IPS-15b (cell line): Measurements from ENCODE around the gene NOX4.

Experiments used
- H3K27me3 ChIP-seq: one replicate; pipeline ENCODE4 v1.6.1; 2013; ENCODE audit warnings: low read length; ENCODE audit not compliant: control insufficient read depth, insufficient read depth
- H3K36me3 ChIP-seq: one replicate; pipeline ENCODE4 v1.6.1; 2013; ENCODE audit warnings: low read length; ENCODE audit not compliant: control insufficient read depth, insufficient read depth
- H3K4me1 ChIP-seq: one replicate; pipeline ENCODE4 v1.6.1; 2013; ENCODE audit warnings: mild to moderate bottlenecking, low read length; ENCODE audit not compliant: control insufficient read depth, insufficient read depth
- H3K4me3 ChIP-seq: one replicate; pipeline ENCODE4 v1.5.1; 2013; ENCODE audit warnings: low read depth, low read length
- H3K9ac ChIP-seq: one replicate; pipeline ENCODE4 v1.6.1; 2013; ENCODE audit warnings: low read depth, mild to moderate bottlenecking, low read length
- H3K9me3 ChIP-seq: one replicate; pipeline ENCODE4 v1.6.1; 2013; ENCODE audit warnings: mild to moderate bottlenecking, low read length; ENCODE audit not compliant: control insufficient read depth, insufficient read depth

Gene NOX4

GRCh38 chr11:89490981-89491690, at the start of gene NOX4:
Gene NOX4, minus strand, starts transcription at chr11:89491375. Its CDS starts 129 bp downstream, at chr11:89491246.
- H3K9me3 ChIP-seq: no peaks in the 10 kb centered on the region
- peak within 1 kb of the TSS; percentile 50 for H3K4me3 ChIP-seq
- H3K4me1 ChIP-seq: no peaks in the 10 kb centered on the region
- peaks cover 4% of the 10 kb centered on the region for H3K27me3 ChIP-seq
- H3K9ac ChIP-seq: peak within 1 kb of the TSS; percentile 1
- no peaks in the 10 kb centered on the region for H3K36me3 ChIP-seq

GRCh38 chr11:89540826-89541225, 49.7 kb upstream of the NOX4 start:
- no peaks in the 10 kb centered on the region for H3K9me3 ChIP-seq
- H3K4me3 ChIP-seq: no peak overlapping the region
- no peaks in the 10 kb centered on the region for H3K27me3 ChIP-seq
- no peaks in the 10 kb centered on the region for H3K36me3 ChIP-seq
- no peaks in the 10 kb centered on the region for H3K4me1 ChIP-seq
- H3K9ac ChIP-seq: no peak overlapping the region

- no peak overlapping the region for H3K9ac ChIP-seq
- H3K9me3 ChIP-seq: no peaks in the 10 kb centered on the region
- H3K4me1 ChIP-seq: no peaks in the 10 kb centered on the region
- H3K27me3 ChIP-seq: no peaks in the 10 kb centered on the region
- no peaks in the 10 kb centered on the region for H3K36me3 ChIP-seq
- no peak overlapping the region for H3K4me3 ChIP-seq
Measured at GRCh38 chr11:89537936-89538335, 46.8 kb upstream of the NOX4 start.

GRCh38 chr11:89536926-89537325, 45.8 kb upstream of the NOX4 start:
- no peaks in the 10 kb centered on the region for H3K36me3 ChIP-seq
- no peaks in the 10 kb centered on the region for H3K9me3 ChIP-seq
- no peaks in the 10 kb centered on the region for H3K27me3 ChIP-seq
- H3K9ac ChIP-seq: no peak overlapping the region
- H3K4me1 ChIP-seq: no peaks in the 10 kb centered on the region
- H3K4me3 ChIP-seq: no peak overlapping the region

- Histone ChIP-seq H3K9ac (no peak overlapping the region), H3K4me3 (no peak overlapping the region), H3K9me3 (no peaks in the 10 kb centered on the region), H3K4me1 (no peaks in the 10 kb centered on the region), H3K36me3 (no peaks in the 10 kb centered on the region), H3K27me3 (no peaks in the 10 kb centered on the region)
Measured at GRCh38 chr11:89535221-89535620, 44.0 kb upstream of the NOX4 start.

GRCh38 chr11:89529626-89530380, 38.6 kb upstream of the NOX4 start:
- Histone ChIP-seq H3K36me3 (no peaks in the 10 kb centered on the region), H3K9ac (no peak overlapping the region)

GRCh38 chr11:89521792-89522191, 30.6 kb upstream of the NOX4 start:
- Histone ChIP-seq H3K4me1 (no peaks in the 10 kb centered on the region), H3K9me3 (no peaks in the 10 kb centered on the region), H3K36me3 (no peaks in the 10 kb centered on the region), H3K4me3 (no peak overlapping the region), H3K27me3 (no peaks in the 10 kb centered on the region), H3K9ac (no peak overlapping the region)

More at GRCh38 chr11:89529626-89530380, 38.6 kb upstream of the NOX4 start:
- H3K4me1 ChIP-seq: no peaks in the 10 kb centered on the region
- H3K27me3 ChIP-seq: no peaks in the 10 kb centered on the region
- H3K4me3 ChIP-seq: no peak overlapping the region
- H3K9me3 ChIP-seq: no peaks in the 10 kb centered on the region

GRCh38 chr11:89521294-89521693, 30.1 kb upstream of the NOX4 start:
- Histone ChIP-seq H3K4me3 (no peak overlapping the region), H3K9me3 (no peaks in the 10 kb centered on the region), H3K36me3 (no peaks in the 10 kb centered on the region), H3K27me3 (no peaks in the 10 kb centered on the region), H3K9ac (no peak overlapping the region), H3K4me1 (no peaks in the 10 kb centered on the region)

- Histone ChIP-seq H3K27me3 (no peaks in the 10 kb centered on the region), H3K4me3 (no peak overlapping the region), H3K36me3 (no peaks in the 10 kb centered on the region), H3K9ac (no peak overlapping the region), H3K9me3 (no peaks in the 10 kb centered on the region), H3K4me1 (no peaks in the 10 kb centered on the region)
Measured at GRCh38 chr11:89516496-89516895, 25.3 kb upstream of the NOX4 start.

GRCh38 chr11:89508544-89508943, 17.4 kb upstream of the NOX4 start:
- H3K27me3 ChIP-seq: no peaks in the 10 kb centered on the region
- no peaks in the 10 kb centered on the region for H3K4me1 ChIP-seq
- H3K4me3 ChIP-seq: no peak overlapping the region
- H3K9me3 ChIP-seq: no peaks in the 10 kb centered on the region
- H3K36me3 ChIP-seq: no peaks in the 10 kb centered on the region
- no peak overlapping the region for H3K9ac ChIP-seq

- Histone ChIP-seq H3K4me3 (no peak overlapping the region), H3K9me3 (no peaks in the 10 kb centered on the region), H3K4me1 (peaks cover 6% of the 10 kb centered on the region), H3K27me3 (no peaks in the 10 kb centered on the region), H3K9ac (no peak overlapping the region), H3K36me3 (no peaks in the 10 kb centered on the region)
Measured at GRCh38 chr11:89504270-89504669, 13.1 kb upstream of the NOX4 start.

GRCh38 chr11:89503422-89503821, 12.2 kb upstream of the NOX4 start:
- no peaks in the 10 kb centered on the region for H3K9me3 ChIP-seq
- no peak overlapping the region for H3K9ac ChIP-seq
- no peak overlapping the region for H3K4me3 ChIP-seq
- no peaks in the 10 kb centered on the region for H3K27me3 ChIP-seq
- H3K36me3 ChIP-seq: no peaks in the 10 kb centered on the region
- H3K4me1 ChIP-seq: peaks cover 6% of the 10 kb centered on the region
